ENCODE data around the gene CYFIP2.

GRCh38 chr5:157292599-157292998 lies 26.7 kb downstream of the CYFIP2 start:
- TF ChIP-seq POLR2A (IDR thresholded peaks at IDR 0.05) = no peak
- no peak for TF ChIP-seq CTCF (IDR thresholded peaks at IDR 0.05)

All from esophagus squamous epithelium (tissue), 4 donors.